GM23338 (cell line): ENCODE data around the gene NHS. TPM values are rescaled to one million over a fixed set of nuclear protein-coding genes. Genes with fewer than 3 reads are reported as not detected.

Source experiments
- ATAC-seq: fragments of 200-7000 bp; cut with Tn5 transposase; 3 replicates; pipeline ENCODE4 v1.9.1; 2020
- DNase-seq: peaks from one replicate; pipeline ENCODE4 v3.0.0-alpha.2; 2015; ENCODE audit warnings: low spot score
- H2AFZ ChIP-seq: fragments of 200-600 bp; sonication (generic); 2 replicates; pipeline ENCODE4 v1.8.0; 2016; ENCODE audit warnings: antibody characterized with exemption, mild to moderate bottlenecking, moderate library complexity
- H3F3A ChIP-seq: fragments of 200-600 bp; sonication (generic); replicated peaks from 2 replicates; pipeline ENCODE4 v1.8.0; 2017; ENCODE audit warnings: antibody characterized with exemption, mixed run types, low read depth
- H3K27ac ChIP-seq: fragments of 200-600 bp; sonication (generic); 2 replicates; pipeline ENCODE4 v1.6.1; 2016; ENCODE audit warnings: low read depth
- H3K27me3 ChIP-seq: fragments of 200-600 bp; sonication (generic); 2 replicates; pipeline ENCODE4 v1.8.0; 2016; ENCODE audit warnings: mild to moderate bottlenecking, mixed run types, moderate library complexity; ENCODE audit not compliant: insufficient read depth
- H3K36me3 ChIP-seq: fragments of 200-600 bp; sonication (generic); 2 replicates; pipeline ENCODE4 v1.8.0; 2016; ENCODE audit warnings: mild to moderate bottlenecking; ENCODE audit not compliant: insufficient read depth
- H3K4me1 ChIP-seq: fragments of 200-600 bp; sonication (generic); 2 replicates; pipeline ENCODE4 v1.8.0; 2016; ENCODE audit warnings: mild to moderate bottlenecking, moderate library complexity; ENCODE audit not compliant: insufficient read depth
- H3K4me2 ChIP-seq: fragments of 200-600 bp; sonication (generic); 2 replicates; pipeline ENCODE4 v1.7.1; 2017; ENCODE audit warnings: mixed run types
- H3K4me3 ChIP-seq: fragments of 200-600 bp; sonication (generic); 2 replicates; pipeline ENCODE4 v1.6.1; 2016; ENCODE audit warnings: mixed run types
- H3K79me2 ChIP-seq: fragments of 200-600 bp; sonication (generic); replicated peaks from 2 replicates; pipeline ENCODE4 v1.8.0; 2017; ENCODE audit warnings: mild to moderate bottlenecking; ENCODE audit not compliant: insufficient read depth
- H3K9me2 ChIP-seq: fragments of 200-600 bp; sonication (generic); 2 replicates; pipeline ENCODE4 v1.8.0; 2017; ENCODE audit not compliant: insufficient read depth
- H4K20me1 ChIP-seq: fragments of 200-600 bp; sonication (generic); replicated peaks from 2 replicates; pipeline ENCODE4 v1.8.0; 2017; ENCODE audit warnings: mild to moderate bottlenecking; ENCODE audit not compliant: insufficient read depth
- H3K27ac Mint-ChIP-seq: 2 replicates; pipeline ENCODE4 v1.8.0; 2020; ENCODE audit warnings: inconsistent platforms, mild to moderate bottlenecking, moderate library complexity, mixed read lengths
- H3K27me3 Mint-ChIP-seq: 3 replicates; pipeline ENCODE4 v1.8.0; 2022; ENCODE audit warnings: low read depth, mild to moderate bottlenecking, moderate library complexity, mixed read lengths, inconsistent platforms; ENCODE audit not compliant: insufficient read depth, poor library complexity
- H3K36me3 Mint-ChIP-seq: 3 replicates; pipeline ENCODE4 v1.8.0; 2021; ENCODE audit warnings: low read depth, mild to moderate bottlenecking, inconsistent platforms, moderate library complexity, mixed read lengths
- H3K4me1 Mint-ChIP-seq: 3 replicates; pipeline ENCODE4 v1.8.0; 2020; ENCODE audit warnings: mild to moderate bottlenecking, inconsistent platforms, mixed read lengths
- H3K4me3 Mint-ChIP-seq: 3 replicates; pipeline ENCODE4 v1.8.0; 2021; ENCODE audit warnings: moderate library complexity, mild to moderate bottlenecking, inconsistent platforms, mixed read lengths
- H3K9me3 Mint-ChIP-seq: 3 replicates; pipeline ENCODE4 v1.8.0; 2020; ENCODE audit warnings: moderate library complexity, mild to moderate bottlenecking, inconsistent platforms, mixed read lengths
- CREB1 ChIP-seq: fragments of 250-450 bp; sonication (Bioruptor Pico); IDR thresholded peaks from 2 replicates; pipeline ENCODE4 v1.5.0; 2020; ENCODE audit warnings: low read depth, mild to moderate bottlenecking, moderate library complexity
- EZH2 ChIP-seq: fragments of 200-600 bp; sonication (generic); IDR thresholded peaks from one replicate; pipeline ENCODE4 v1.8.0; 2017; ENCODE audit warnings: antibody characterized with exemption, mild to moderate bottlenecking, low read depth; ENCODE audit not compliant: unreplicated experiment
- EZH2phosphoT487 ChIP-seq: fragments of 200-600 bp; sonication (generic); IDR thresholded peaks from one replicate; pipeline ENCODE4 v1.8.1; 2018; ENCODE audit warnings: antibody characterized with exemption; ENCODE audit not compliant: unreplicated experiment
- JUNB ChIP-seq: IDR thresholded peaks from one replicate; pipeline ENCODE4 v1.6.1; 2016; ENCODE audit warnings: antibody characterized with exemption; ENCODE audit not compliant: unreplicated experiment
- NANOG ChIP-seq: IDR thresholded peaks from 2 replicates; pipeline ENCODE4 v1.6.1; 2016; ENCODE audit warnings: antibody characterized with exemption, borderline replicate concordance
- POLR2AphosphoS5 ChIP-seq: IDR thresholded peaks from 2 replicates; pipeline ENCODE4 v1.6.1; 2016; ENCODE audit warnings: antibody characterized with exemption, low read depth
- STAT1 ChIP-seq: IDR thresholded peaks from one replicate; pipeline ENCODE4 v1.6.1; 2016; ENCODE audit warnings: antibody characterized with exemption; ENCODE audit not compliant: unreplicated experiment
- ZNF114 ChIP-seq: fragments of 250-450 bp; sonication (Bioruptor Pico); IDR thresholded peaks from 2 replicates; pipeline ENCODE4 v1.5.0; 2020; ENCODE audit warnings: mild to moderate bottlenecking, moderate library complexity
- ZNF331 ChIP-seq: fragments of 250-450 bp; sonication (Bioruptor Pico); IDR thresholded peaks from 2 replicates; pipeline ENCODE4 v1.5.0; 2020; ENCODE audit warnings: low read depth, mild to moderate bottlenecking, moderate library complexity
- polyA plus RNA-seq: library from polyadenylated mRNA; unstranded; fragments of >200 nt; fragmentation: Nextera tagmentation; extraction: Ambion mirVana; gene quantifications from 2 replicates; pipeline ENCODE4 v1.2.1, GENCODE V29; 2016
- total RNA-seq: library from RNA; depleted of rRNA; stranded (reverse); fragments of >200 nt; shearing (Covaris generic); gene quantifications from 2 replicates; pipeline ENCODE4 v1.2.3, GENCODE V29; 2014
- TF ChIP-seq, protein P1 (sequence below), 2 experiments: fragments of 200-600 bp in 1 of 2; sonication (generic) in 1 of 2; conservative IDR thresholded peaks; 2 replicates each; pipeline versions ENCODE4 v1.5.1 to v1.6.1; 2016 to 2017; ENCODE audit warnings: antibody characterized with exemption in 2 of 2, low read depth in 2 of 2, mild to moderate bottlenecking in 2 of 2, moderate library complexity in 1 of 2
- TF ChIP-seq, protein P2 (sequence below): IDR thresholded peaks from 2 replicates; pipeline ENCODE4 v1.6.1; 2016; ENCODE audit warnings: antibody characterized with exemption
- TF ChIP-seq, protein P3 (sequence below): fragments of 250-450 bp; sonication (Bioruptor Pico); IDR thresholded peaks from 2 replicates; pipeline ENCODE4 v1.5.0; 2020; ENCODE audit warnings: mild to moderate bottlenecking, moderate library complexity

Gene NHS
- total and polyA plus RNA-seq, 2 experiments from 2014 or later: 1.8 to 8.2 TPM

DNA sequence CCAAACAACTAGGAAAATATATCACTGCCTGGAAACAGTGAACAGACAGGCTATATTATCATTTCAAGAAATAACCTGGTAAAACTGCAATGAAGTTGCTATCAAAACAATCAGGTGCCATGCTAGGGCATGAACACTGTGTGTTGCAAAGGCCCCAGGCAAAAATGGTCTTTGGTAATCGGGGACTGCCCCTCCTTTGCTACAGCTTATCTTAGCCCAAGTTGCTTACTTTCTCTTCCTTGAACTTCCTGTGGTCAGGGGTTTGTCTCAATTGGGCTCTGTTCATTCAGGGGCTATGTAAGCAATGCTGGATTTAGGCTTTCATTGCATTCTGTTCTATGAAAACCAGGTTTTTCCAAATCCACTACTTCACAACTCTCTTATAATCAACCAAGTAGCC lies 392.7 kb downstream of the NHS start (continued):
- TF ChIP-seq, protein P1, sequence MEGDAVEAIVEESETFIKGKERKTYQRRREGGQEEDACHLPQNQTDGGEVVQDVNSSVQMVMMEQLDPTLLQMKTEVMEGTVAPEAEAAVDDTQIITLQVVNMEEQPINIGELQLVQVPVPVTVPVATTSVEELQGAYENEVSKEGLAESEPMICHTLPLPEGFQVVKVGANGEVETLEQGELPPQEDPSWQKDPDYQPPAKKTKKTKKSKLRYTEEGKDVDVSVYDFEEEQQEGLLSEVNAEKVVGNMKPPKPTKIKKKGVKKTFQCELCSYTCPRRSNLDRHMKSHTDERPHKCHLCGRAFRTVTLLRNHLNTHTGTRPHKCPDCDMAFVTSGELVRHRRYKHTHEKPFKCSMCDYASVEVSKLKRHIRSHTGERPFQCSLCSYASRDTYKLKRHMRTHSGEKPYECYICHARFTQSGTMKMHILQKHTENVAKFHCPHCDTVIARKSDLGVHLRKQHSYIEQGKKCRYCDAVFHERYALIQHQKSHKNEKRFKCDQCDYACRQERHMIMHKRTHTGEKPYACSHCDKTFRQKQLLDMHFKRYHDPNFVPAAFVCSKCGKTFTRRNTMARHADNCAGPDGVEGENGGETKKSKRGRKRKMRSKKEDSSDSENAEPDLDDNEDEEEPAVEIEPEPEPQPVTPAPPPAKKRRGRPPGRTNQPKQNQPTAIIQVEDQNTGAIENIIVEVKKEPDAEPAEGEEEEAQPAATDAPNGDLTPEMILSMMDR (conservative IDR thresholded peaks at IDR 0.05; ENCODE audit: low read depth in 2 of 2): no peak
- TF ChIP-seq NANOG (no peak), ZNF114 (CRISPR knock-in tag) (no peak), POLR2AphosphoS5 (no peak)
- TF ChIP-seq, protein P2, sequence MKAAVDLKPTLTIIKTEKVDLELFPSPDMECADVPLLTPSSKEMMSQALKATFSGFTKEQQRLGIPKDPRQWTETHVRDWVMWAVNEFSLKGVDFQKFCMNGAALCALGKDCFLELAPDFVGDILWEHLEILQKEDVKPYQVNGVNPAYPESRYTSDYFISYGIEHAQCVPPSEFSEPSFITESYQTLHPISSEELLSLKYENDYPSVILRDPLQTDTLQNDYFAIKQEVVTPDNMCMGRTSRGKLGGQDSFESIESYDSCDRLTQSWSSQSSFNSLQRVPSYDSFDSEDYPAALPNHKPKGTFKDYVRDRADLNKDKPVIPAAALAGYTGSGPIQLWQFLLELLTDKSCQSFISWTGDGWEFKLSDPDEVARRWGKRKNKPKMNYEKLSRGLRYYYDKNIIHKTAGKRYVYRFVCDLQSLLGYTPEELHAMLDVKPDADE: no peak

DNA sequence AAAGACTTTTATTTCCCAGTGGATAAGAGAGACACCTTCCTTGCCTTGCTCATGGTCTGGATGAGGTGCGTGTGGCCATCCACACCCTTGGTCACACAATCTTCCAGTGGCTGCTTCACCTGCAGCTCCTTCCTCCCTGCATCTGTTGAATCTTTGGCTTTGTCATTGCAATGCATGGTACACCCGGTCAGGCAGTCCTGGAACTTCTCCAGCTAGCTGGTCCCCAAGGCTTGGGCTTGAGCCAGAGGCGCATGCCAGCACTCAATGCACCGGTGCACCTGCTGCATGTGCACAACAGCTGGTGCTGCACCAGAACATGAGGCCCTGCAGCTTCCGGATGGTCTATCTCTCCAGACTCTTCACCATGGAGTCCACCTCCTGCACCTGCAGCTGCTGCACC lies 394.0 kb downstream of the NHS start:
- Histone ChIP-seq H3K36me3 (no peaks in the 10 kb centered on the region), H3K4me1 (no peaks in the 10 kb centered on the region), H2AFZ (no peak overlapping the region), H3K4me2 (no peak overlapping the region), H3K79me2 (no peaks in the 10 kb centered on the region), H3K27me3 (no peaks in the 10 kb centered on the region), H4K20me1 (no peaks in the 10 kb centered on the region), H3K4me3 (no peak overlapping the region), H3F3A (no peaks in the 10 kb centered on the region), H3K27ac (no peak overlapping the region), H3K9me2 (no peaks in the 10 kb centered on the region)
- Mint-ChIP-seq H3K27me3 (no peaks in the 10 kb centered on the region), H3K36me3 (no peaks in the 10 kb centered on the region), H3K9me3 (no peaks in the 10 kb centered on the region), H3K4me1 (no peaks in the 10 kb centered on the region), H3K4me3 (no peak overlapping the region), H3K27ac (no peak overlapping the region)
- ATAC-seq (no peak), DNase-seq (no peak)
- TF ChIP-seq, protein P1 (conservative IDR thresholded peaks at IDR 0.05; ENCODE audit: low read depth in 2 of 2): no peak
- TF ChIP-seq NANOG (no peak), ZNF114 (CRISPR knock-in tag) (no peak), JUNB (no peak), ZNF331 (CRISPR knock-in tag) (no peak), POLR2AphosphoS5 (no peak), EZH2phosphoT487 (no peak), CREB1 (CRISPR knock-in tag) (no peak), EZH2 (no peak), STAT1 (no peak)
- TF ChIP-seq, protein P3, sequence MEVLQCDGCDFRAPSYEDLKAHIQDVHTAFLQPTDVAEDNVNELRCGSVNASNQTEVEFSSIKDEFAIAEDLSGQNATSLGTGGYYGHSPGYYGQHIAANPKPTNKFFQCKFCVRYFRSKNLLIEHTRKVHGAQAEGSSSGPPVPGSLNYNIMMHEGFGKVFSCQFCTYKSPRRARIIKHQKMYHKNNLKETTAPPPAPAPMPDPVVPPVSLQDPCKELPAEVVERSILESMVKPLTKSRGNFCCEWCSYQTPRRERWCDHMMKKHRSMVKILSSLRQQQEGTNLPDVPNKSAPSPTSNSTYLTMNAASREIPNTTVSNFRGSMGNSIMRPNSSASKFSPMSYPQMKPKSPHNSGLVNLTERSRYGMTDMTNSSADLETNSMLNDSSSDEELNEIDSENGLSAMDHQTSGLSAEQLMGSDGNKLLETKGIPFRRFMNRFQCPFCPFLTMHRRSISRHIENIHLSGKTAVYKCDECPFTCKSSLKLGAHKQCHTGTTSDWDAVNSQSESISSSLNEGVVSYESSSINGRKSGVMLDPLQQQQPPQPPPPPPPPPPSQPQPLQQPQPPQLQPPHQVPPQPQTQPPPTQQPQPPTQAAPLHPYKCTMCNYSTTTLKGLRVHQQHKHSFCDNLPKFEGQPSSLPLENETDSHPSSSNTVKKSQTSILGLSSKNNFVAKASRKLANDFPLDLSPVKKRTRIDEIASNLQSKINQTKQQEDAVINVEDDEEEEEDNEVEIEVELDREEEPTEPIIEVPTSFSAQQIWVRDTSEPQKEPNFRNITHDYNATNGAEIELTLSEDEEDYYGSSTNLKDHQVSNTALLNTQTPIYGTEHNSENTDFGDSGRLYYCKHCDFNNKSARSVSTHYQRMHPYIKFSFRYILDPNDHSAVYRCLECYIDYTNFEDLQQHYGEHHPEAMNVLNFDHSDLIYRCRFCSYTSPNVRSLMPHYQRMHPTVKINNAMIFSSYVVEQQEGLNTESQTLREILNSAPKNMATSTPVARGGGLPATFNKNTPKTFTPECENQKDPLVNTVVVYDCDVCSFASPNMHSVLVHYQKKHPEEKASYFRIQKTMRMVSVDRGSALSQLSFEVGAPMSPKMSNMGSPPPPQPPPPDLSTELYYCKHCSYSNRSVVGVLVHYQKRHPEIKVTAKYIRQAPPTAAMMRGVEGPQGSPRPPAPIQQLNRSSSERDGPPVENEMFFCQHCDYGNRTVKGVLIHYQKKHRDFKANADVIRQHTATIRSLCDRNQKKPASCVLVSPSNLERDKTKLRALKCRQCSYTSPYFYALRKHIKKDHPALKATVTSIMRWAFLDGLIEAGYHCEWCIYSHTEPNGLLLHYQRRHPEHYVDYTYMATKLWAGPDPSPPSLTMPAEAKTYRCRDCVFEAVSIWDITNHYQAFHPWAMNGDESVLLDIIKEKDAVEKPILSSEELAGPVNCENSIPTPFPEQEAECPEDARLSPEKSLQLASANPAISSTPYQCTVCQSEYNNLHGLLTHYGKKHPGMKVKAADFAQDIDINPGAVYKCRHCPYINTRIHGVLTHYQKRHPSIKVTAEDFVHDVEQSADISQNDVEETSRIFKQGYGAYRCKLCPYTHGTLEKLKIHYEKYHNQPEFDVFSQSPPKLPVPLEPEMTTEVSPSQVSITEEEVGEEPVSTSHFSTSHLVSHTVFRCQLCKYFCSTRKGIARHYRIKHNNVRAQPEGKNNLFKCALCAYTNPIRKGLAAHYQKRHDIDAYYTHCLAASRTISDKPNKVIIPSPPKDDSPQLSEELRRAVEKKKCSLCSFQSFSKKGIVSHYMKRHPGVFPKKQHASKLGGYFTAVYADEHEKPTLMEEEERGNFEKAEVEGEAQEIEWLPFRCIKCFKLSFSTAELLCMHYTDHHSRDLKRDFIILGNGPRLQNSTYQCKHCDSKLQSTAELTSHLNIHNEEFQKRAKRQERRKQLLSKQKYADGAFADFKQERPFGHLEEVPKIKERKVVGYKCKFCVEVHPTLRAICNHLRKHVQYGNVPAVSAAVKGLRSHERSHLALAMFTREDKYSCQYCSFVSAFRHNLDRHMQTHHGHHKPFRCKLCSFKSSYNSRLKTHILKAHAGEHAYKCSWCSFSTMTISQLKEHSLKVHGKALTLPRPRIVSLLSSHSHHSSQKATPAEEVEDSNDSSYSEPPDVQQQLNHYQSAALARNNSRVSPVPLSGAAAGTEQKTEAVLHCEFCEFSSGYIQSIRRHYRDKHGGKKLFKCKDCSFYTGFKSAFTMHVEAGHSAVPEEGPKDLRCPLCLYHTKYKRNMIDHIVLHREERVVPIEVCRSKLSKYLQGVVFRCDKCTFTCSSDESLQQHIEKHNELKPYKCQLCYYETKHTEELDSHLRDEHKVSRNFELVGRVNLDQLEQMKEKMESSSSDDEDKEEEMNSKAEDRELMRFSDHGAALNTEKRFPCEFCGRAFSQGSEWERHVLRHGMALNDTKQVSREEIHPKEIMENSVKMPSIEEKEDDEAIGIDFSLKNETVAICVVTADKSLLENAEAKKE (CRISPR knock-in tag): no peak
- TF ChIP-seq, protein P2: no peak
